ENCODE results near the gene ADAMTSL5. TPM values are rescaled to one million over a fixed set of nuclear protein-coding genes. Genes with fewer than 3 reads are reported as not detected.

ADAMTSL5 gene
- total and polyA plus RNA-seq, 2 of the 13 experiments (the other 11 are each of a cell fraction or from before 2014, with no cell fraction given), result 0.60 to 2.7 TPM

GRCh38 chr19:1470055-1470304 is 42.8 kb downstream of the ADAMTSL5 start (continued):
- TF ChIP-seq ZNF275 (CRISPR knock-in tag; IDR thresholded peaks at IDR 0.05; ENCODE audit: borderline replicate concordance) (0 out of 2 replicates have a peak, but pooled peaks have one; percentile 60), HIVEP1 (CRISPR knock-in tag; IDR thresholded peaks at IDR 0.05) (peak; percentile 62; the same call in 1 of the 2 replicates), MED13 (CRISPR knock-in tag; IDR thresholded peaks at IDR 0.05) (0 out of 2 replicates have a peak, but pooled peaks have one; percentile 8), ZNF776 (CRISPR knock-in tag; IDR thresholded peaks at IDR 0.05) (peak; percentile 27; the same call in 1 of the 2 replicates), MEIS2 (CRISPR knock-in tag; IDR thresholded peaks at IDR 0.05) (0 out of 2 replicates have a peak, but pooled peaks have one; percentile 18), HMG20B (CRISPR knock-in tag; conservative IDR thresholded peaks at IDR 0.05) (no peak; the same call in 1 of the 2 replicates), ZNF841 (CRISPR knock-in tag; IDR thresholded peaks at IDR 0.05; ENCODE audit: borderline replicate concordance) (peak; percentile 48; the same call in 1 of the 2 replicates), CCAR2 (optimal IDR thresholded peaks at IDR 0.05; ENCODE audit: low read depth, low read length) (no peak), ZNF446 (CRISPR knock-in tag; IDR thresholded peaks at IDR 0.05) (0 out of 2 replicates have a peak, but pooled peaks have one; percentile 61), ZNF713 (CRISPR knock-in tag; IDR thresholded peaks at IDR 0.05) (0 out of 2 replicates have a peak, but pooled peaks have one; percentile 64), AGO2 (optimal IDR thresholded peaks at IDR 0.05; ENCODE audit: low read depth, low read length) (no peak), MAZ (IDR thresholded peaks at IDR 0.05; ENCODE audit: borderline replicate concordance, low read depth, low read length) (no peak), MAZ (CRISPR knock-in tag; IDR thresholded peaks at IDR 0.05; ENCODE audit: low read depth) (0 out of 2 replicates have a peak, but pooled peaks have one; percentile 10), ZNF709 (CRISPR knock-in tag; IDR thresholded peaks at IDR 0.05) (0 out of 2 replicates have a peak, but pooled peaks have one; percentile 42), ZFP90 (CRISPR knock-in tag; IDR thresholded peaks at IDR 0.05; ENCODE audit: borderline replicate concordance) (peak; percentile 59; the same call in 1 of the 2 replicates), PCBP1 (IDR thresholded peaks at IDR 0.05; ENCODE audit: borderline replicate concordance, low read depth, low read length) (peak; percentile 51; the same call in 1 of the 2 replicates), ZNF160 (CRISPR knock-in tag; IDR thresholded peaks at IDR 0.05) (no peak), ZNF629 (CRISPR knock-in tag; conservative IDR thresholded peaks at IDR 0.05) (no peak), ZNF563 (CRISPR knock-in tag; IDR thresholded peaks at IDR 0.05) (peak; percentile 75)
- TF ChIP-seq, protein P1, sequence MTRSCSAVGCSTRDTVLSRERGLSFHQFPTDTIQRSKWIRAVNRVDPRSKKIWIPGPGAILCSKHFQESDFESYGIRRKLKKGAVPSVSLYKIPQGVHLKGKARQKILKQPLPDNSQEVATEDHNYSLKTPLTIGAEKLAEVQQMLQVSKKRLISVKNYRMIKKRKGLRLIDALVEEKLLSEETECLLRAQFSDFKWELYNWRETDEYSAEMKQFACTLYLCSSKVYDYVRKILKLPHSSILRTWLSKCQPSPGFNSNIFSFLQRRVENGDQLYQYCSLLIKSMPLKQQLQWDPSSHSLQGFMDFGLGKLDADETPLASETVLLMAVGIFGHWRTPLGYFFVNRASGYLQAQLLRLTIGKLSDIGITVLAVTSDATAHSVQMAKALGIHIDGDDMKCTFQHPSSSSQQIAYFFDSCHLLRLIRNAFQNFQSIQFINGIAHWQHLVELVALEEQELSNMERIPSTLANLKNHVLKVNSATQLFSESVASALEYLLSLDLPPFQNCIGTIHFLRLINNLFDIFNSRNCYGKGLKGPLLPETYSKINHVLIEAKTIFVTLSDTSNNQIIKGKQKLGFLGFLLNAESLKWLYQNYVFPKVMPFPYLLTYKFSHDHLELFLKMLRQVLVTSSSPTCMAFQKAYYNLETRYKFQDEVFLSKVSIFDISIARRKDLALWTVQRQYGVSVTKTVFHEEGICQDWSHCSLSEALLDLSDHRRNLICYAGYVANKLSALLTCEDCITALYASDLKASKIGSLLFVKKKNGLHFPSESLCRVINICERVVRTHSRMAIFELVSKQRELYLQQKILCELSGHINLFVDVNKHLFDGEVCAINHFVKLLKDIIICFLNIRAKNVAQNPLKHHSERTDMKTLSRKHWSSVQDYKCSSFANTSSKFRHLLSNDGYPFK (CRISPR knock-in tag; IDR thresholded peaks at IDR 0.05; ENCODE audit: borderline replicate concordance), result 0 out of 2 replicates have a peak, but pooled peaks have one; percentile 46
- TF ChIP-seq, protein P2, sequence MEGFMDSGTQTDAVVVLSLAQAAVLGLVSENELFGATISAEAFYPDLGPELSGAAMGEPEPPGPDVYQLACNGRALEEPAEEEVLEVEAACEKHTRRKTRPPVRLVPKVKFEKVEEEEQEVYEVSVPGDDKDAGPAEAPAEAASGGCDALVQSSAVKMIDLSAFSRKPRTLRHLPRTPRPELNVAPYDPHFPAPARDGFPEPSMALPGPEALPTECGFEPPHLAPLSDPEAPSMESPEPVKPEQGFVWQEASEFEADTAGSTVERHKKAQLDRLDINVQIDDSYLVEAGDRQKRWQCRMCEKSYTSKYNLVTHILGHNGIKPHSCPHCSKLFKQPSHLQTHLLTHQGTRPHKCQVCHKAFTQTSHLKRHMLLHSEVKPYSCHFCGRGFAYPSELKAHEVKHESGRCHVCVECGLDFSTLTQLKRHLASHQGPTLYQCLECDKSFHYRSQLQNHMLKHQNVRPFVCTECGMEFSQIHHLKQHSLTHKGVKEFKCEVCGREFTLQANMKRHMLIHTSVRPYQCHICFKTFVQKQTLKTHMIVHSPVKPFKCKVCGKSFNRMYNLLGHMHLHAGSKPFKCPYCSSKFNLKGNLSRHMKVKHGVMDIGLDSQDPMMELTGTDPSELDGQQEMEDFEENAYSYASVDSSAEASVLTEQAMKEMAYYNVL (CRISPR knock-in tag; IDR thresholded peaks at IDR 0.05; ENCODE audit: borderline replicate concordance), result peak; percentile 65; the same call in 1 of the 2 replicates
- TF ChIP-seq, protein P3, sequence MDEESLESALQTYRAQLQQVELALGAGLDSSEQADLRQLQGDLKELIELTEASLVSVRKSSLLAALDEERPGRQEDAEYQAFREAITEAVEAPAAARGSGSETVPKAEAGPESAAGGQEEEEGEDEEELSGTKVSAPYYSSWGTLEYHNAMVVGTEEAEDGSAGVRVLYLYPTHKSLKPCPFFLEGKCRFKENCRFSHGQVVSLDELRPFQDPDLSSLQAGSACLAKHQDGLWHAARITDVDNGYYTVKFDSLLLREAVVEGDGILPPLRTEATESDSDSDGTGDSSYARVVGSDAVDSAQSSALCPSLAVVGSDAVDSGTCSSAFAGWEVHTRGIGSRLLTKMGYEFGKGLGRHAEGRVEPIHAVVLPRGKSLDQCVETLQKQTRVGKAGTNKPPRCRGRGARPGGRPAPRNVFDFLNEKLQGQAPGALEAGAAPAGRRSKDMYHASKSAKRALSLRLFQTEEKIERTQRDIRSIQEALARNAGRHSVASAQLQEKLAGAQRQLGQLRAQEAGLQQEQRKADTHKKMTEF (CRISPR knock-in tag; IDR thresholded peaks at IDR 0.05), result 0 out of 2 replicates have a peak, but pooled peaks have one; percentile 14

Data from HepG2 (cell line).